HG03280 (cell line): Measurements from ENCODE around the gene ATF1.
"Not testable (repeated sequence)": the region's sequence is repeated elsewhere in the genome, so short reads cannot be mapped to it uniquely, and the experiment has no call there.

Source experiments
- ATAC-seq: cut with Tn5 transposase; IDR thresholded peaks from one replicate; pipeline ENCODE4 v1.9.1; 2021; ENCODE audit warnings: mild to moderate bottlenecking, moderate library complexity; ENCODE audit not compliant: unreplicated experiment

Gene ATF1

GRCh38 chr12:50751948-50752721 lies 11.8 kb upstream of the ATF1 start:
- ATAC-seq, result no peak

- ATAC-seq, result no peak
These were observed 10.6 kb upstream of the ATF1 start for GRCh38 chr12:50753232-50753769.

DNA sequence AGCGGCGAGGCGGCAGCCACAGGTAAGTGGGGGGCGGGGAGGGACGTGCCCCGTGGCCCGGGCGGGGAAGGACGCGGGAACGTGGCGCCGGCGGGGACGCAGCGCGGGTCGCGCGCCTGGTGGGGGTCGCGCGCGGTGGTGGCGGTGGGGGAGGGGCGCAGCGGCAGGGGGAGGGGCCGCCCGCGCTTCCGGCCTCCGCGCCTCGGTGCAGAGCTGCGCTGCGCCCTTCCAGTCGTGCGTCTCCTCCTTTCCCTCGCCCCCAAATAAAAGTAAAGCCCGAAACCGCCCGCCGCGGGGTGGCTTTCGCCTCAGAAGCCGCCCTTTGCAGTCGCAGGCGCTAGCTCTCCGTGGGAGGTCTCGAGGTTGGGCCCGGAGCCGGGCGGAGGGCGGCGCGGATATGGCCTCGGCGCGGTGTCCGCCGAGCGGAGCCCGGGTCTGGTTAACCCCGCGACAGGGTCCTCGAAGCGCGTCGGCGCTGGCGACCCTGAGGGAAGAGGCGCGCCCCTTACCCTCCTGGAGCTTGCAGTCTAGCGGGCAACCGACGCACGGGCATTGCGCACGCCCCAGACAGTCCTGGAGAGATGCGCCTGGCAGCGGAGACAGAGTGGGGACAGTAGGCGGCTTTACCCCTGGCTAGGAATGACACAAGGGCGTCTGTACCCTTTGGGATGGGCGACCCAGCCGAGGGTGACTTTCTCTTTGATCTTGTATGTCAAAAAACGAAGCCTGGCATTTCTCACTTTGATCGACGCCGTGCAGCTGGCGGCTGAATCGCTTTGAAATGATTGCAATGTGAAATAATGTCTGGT lies 589 bp downstream of the ATF1 start:
- peak; percentile 44 for ATAC-seq

DNA sequence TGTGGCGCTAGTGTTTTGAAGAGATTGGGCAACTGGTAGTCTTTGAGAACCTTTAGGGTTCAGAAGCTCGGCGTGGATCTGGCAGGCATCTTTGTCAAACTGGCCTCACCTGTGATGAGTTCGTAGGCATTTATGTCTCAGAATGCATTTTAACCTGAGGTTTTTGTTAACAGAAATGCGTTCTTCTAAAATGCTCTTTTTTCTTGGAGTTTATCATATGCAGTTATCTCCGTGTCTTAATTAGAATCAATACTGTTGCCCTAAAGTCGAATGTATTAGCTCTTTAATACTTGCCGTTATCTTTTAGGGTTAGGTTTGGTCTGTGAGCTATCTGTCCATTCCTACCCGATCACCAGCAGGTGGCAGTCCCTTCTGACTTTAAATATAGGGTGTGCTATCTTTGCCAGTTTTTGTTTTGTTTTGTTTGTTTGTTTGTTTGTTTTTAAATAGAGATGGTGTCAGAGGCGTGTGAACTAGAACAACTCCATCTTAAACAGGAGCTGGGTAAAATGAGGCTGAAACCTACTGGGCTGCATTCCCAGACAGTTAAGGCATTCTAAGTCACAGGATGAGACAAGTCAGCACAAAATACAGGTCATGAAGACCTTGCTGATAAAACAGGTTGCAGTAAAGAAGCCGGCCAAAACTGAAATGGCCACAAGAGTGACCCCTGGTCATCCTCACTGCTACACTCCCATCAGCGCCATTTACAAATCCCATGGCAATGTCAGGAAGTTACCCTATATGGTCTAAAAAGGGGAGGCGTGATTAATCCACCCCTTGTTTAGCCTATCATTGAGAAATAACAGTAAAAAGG lies 1.4 kb downstream of the ATF1 start:
- peak; percentile 37 for ATAC-seq

GRCh38 chr12:50768391-50768790 lies 4.5 kb downstream of the ATF1 start:
- ATAC-seq, result no peak

DNA sequence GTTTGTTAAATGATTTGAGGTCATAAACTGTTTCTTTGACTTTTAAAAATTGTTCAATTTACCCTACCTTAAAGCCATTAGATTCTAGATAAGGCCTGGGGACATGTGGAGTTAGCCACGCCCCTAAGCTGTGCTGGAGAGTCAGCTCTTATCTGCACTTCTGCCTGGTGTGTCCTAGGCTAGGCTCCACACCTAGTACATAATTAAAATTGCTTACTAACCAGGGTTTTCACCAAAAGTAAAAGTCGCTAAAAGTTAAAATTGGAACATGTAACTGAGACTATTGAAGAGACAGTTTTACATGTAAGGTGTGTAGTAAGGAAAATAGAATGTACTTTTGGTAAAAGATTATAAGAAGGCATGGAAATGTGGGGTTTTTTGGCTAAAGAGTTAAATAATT lies 4.9 kb downstream of the ATF1 start:
- ATAC-seq, result not testable (repeated sequence)

GRCh38 chr12:50771409-50771808 lies 7.5 kb downstream of the ATF1 start:
- ATAC-seq, result no peak

DNA sequence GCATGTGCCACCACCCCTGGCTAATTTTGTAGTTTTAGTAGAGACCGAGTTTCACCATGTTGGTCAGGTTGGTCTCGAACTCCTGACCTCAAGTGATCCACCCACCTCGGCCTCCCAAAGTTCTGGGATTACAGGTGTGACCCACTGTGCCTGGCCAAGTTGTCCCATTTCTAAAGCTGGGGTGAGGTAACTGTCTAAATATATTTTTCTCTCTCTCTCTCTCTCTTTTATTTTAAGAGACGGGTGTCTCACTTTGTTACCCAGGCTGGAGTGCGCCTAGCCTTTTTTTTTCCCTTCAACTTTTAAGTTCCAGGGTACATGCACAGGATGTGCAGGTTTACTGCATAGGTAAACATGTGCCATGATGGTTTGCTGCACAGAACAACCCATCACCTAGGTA lies 8.6 kb downstream of the ATF1 start:
- no peak for ATAC-seq

GRCh38 chr12:50772877-50773276 lies 9.0 kb downstream of the ATF1 start:
- no peak for ATAC-seq

DNA sequence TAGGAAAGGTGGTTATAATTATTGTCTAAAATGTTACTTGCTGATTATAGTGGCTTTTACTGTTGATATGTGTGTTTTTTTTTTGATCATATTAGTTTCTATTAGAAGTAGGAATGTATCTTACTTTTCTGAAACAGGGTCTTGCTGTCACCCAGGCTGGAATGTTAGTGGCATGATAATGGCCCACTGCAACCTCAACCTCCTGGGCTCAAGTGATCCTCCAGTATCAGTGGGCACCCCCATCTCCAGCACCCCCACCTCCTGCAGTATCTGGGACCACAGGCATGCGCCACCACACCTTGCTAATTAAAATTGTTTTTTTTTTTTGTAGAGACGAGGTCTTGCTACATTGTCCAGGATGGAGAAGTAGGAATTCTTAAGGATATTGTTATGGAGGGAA lies 11.3 kb downstream of the ATF1 start:
- ATAC-seq, result no peak

DNA sequence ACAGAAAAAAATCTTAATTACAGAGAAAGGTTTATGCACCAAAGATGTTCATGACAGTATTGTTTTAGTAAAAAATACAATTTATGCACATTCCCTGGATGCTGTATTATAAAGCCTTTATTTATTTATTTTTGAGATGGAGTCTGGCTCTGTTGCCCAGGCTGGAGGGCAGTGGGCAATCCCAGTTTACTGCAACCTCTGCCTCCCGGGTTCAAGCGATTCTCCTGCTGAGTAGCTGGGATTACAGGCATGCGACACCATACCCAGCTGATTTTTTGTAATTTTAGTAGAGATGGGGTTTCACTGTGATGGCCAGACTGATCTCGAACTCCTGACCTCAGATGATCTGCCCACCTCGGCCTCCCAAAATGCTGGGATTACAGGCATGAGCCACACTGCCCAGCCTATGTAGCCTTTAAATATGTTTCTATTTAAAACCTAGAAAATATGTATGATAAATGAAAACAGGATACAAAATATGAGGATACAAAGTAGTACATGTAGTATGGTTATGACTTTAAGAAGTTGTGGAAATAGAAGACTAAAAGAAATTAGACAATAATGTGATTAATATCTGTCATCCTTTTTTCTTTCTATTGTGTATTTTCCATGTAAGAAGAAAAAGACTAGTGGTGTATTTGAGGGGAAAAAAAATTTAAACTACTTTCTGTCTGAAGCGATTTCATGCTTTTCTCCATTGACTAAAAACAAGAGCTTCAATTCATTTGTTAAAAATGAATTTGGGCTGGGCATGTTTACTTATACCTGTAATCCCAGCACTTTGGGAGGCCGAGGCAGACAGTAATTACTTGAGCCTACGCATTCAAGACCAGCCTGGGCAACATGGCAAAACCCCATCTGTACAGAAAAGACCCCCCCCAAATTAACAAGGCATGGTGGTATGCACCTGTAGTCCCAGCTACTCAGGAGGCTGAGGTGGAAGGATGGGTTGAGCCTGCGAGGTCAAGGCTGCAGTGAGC lies 13.1 kb downstream of the ATF1 start:
- no peak for ATAC-seq

GRCh38 chr12:50778663-50779590 lies 15.0 kb downstream of the ATF1 start:
- ATAC-seq, result no peak

DNA sequence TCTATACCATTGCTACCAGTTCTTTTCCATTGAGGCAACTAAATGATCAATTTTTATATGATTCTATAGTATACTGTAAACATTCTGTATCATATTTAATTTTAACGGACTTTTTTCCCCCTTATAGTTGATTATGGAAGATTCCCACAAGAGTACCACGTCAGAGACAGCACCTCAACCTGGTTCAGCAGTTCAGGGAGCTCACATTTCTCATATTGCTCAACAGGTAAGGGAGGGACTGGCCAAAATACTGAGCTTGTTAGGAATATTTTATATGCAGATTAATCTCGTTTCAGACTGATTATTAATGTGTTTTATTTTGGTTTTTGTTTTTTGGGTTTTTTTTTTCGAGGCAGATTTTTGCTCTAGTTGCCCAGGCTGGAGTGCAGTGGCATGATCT lies 16.1 kb downstream of the ATF1 start:
- no peak for ATAC-seq

DNA sequence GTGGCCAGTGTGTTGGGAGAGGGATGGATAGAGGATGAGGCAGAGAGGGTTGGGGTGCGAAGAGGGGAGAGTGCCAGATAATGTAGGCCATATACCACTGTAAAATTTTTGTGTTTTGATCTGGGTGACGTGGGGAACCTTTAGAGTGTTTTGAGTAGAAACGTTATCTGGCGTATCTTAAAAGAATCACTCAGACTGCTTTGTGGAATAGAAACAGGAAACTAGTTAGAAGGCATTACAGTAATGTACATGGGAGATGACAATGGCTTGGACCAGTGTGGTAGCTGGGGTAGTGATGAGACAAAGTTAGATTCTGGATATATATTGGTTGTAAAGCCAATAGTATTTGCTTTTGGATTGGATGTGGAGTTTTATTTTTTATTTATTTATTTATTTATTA lies 20.6 kb downstream of the ATF1 start:
- no peak for ATAC-seq

DNA sequence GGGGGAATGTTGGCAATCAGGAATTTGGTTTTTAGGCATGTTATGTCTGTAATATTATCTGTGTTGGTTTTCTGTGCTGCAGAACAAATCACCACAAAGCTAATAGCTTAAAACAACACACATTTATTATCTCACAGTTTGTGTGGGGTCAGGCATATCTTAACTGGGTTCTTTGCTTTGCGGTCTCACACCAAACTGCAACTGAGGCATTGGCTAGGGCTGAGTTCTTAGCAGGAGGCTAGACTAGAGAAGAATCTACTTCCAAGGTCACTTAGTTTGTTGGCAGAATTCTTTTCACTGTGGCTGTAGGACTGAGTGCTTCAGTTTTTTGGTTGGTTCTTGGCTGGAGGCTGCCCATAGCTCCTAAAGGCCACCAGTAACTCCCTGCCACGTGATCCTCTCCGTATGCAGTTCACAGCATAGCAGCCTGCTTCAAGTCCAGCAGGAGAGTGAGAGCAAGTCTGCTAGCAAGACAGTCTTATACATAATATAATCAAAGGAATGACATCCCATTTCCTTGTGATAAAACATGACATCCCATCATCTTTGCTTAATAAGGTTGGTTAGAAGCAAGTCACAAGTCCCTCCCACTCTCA lies 21.6 kb downstream of the ATF1 start:
- ATAC-seq, result no peak

GRCh38 chr12:50786498-50787231 lies 22.8 kb downstream of the ATF1 start:
- no peak for ATAC-seq

DNA sequence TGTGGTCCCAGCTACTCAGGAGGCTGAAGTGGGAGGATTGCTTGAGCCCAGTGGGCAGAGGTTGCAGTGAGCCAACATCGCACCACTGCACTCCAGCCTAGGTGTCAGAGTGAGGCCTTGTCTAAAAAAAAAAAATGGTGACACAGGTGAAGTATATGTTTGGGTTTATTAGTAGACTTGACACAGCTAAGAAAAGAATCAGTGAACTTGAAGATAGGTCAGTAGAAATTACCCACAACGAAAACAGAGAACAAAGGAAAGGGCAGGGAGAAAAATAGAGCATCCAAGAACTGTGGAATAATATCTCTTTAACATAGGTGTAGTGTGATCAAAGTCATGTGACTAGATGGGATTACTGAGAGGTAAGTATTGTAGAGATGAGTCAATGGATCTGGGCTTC lies 23.7 kb downstream of the ATF1 start:
- no peak for ATAC-seq

DNA sequence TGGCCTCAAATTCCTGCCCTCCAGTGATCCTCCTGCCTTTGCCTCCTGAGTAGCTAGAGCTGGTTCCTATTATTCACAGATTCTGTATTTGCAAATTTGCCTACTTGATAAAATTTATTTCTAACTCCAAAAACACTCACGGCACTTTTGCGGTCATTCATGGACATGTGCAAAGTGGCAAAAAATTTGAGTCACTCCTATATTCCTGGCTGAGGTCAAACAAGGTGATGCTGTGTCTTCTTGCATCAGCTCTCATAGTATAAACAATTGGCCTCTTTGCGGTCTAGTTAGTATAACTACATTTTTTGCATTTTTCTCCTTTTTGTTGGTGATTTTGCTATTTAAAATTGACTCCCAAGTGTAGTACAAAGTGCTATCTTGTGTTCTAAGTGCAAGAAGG lies 24.7 kb downstream of the ATF1 start:
- ATAC-seq, result no peak
